Choroid plexus epithelial cell (primary cell): ENCODE results near the gene REG3A.

Experiments
- DNase-seq: peaks from one replicate; pipeline ENCODE4 v3.0.0-alpha.2; 2010; ENCODE audit warnings: low read depth
- H3K4me3 ChIP-seq: 2 replicates; pipeline ENCODE4 v1.5.1; 2011; ENCODE audit warnings: low read depth, mild to moderate bottlenecking, control low read depth, low read length, moderate library complexity
- TF ChIP-seq, protein P1 (sequence below): conservative IDR thresholded peaks from 2 replicates; pipeline ENCODE4 v1.5.1; 2011; ENCODE audit warnings: low read depth, mild to moderate bottlenecking, control low read depth, inconsistent platforms, low read length, moderate library complexity

The REG3A gene

GRCh38 chr2:79124907-79125720, 34.4 kb downstream of the REG3A start:
- no peak for DNase-seq

DNA sequence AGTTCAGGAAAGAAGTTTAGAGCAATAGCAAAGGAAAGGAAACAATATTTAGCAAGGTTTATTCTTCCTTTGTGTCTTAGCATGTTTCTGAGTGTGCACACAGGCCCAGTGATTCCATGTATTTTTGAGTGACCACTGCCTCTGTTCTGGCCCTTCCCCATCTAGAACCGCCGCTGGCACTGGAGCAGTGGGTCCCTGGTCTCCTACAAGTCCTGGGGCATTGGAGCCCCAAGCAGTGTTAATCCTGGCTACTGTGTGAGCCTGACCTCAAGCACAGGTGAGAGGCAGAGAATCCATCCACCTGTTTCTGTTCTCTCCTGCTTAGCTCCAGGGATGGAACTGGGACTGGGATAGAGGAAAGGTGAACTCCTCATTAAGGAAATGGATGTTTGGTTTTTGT, 36.9 kb downstream of the REG3A start:
- no peak overlapping the region for H3K4me3 ChIP-seq
- TF ChIP-seq, protein P1, sequence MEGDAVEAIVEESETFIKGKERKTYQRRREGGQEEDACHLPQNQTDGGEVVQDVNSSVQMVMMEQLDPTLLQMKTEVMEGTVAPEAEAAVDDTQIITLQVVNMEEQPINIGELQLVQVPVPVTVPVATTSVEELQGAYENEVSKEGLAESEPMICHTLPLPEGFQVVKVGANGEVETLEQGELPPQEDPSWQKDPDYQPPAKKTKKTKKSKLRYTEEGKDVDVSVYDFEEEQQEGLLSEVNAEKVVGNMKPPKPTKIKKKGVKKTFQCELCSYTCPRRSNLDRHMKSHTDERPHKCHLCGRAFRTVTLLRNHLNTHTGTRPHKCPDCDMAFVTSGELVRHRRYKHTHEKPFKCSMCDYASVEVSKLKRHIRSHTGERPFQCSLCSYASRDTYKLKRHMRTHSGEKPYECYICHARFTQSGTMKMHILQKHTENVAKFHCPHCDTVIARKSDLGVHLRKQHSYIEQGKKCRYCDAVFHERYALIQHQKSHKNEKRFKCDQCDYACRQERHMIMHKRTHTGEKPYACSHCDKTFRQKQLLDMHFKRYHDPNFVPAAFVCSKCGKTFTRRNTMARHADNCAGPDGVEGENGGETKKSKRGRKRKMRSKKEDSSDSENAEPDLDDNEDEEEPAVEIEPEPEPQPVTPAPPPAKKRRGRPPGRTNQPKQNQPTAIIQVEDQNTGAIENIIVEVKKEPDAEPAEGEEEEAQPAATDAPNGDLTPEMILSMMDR, result no peak
- DNase-seq, result no peak

More at GRCh38 chr2:79124907-79125720, 34.4 kb downstream of the REG3A start:
- TF ChIP-seq, protein P1, result no peak
- H3K4me3 ChIP-seq, result no peak overlapping the region

GRCh38 chr2:79120194-79120713, 39.3 kb downstream of the REG3A start, which contains the start of gene REG1A:
TSS of gene REG1A (plus strand) at chr2:79120488. CDS start at chr2:79120862, 374 bp downstream.
- DNase-seq, result no peak
- H3K4me3 ChIP-seq, result no peak within 1 kb of the TSS
- TF ChIP-seq, protein P1, result no peak

GRCh38 chr2:79116997-79117928, 42.3 kb downstream of the REG3A start:
- TF ChIP-seq, protein P1, result no peak
- DNase-seq, result no peak
- H3K4me3 ChIP-seq, result no peak overlapping the region

- H3K4me3 ChIP-seq, result no peak overlapping the region
- DNase-seq, result no peak
- TF ChIP-seq, protein P1, result no peak
These were observed 44.6 kb downstream of the REG3A start for GRCh38 chr2:79114797-79115494.

DNA sequence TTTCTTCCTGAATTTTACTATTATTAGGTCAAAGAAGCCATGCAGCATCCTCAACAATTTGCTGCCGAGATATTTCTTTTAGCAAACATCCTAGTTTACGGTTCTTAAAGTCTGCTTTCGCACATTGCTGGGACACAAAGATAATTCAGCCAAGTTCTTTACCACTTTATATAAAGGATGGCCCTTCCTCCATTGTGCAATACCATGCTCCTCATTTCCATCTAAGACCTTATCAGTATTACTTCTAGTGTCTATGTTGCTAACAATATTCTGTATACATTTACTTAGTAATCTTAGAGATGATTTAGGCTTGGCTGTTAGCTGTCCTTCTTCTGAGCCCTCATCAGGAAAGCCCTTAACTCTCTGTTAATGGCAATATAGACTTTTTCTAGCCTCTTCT, 47.3 kb downstream of the REG3A start:
- H3K4me3 ChIP-seq, result no peak overlapping the region
- TF ChIP-seq, protein P1, result no peak
- no peak for DNase-seq
